OCI-LY7 (cell line): ENCODE data around the gene RFX2.

Source experiments
- CTCF ChIP-seq: fragments of 200-600 bp; sonication (generic); conservative IDR thresholded peaks from 2 replicates; pipeline ENCODE4 v1.5.1; 2014; ENCODE audit warnings: mild to moderate bottlenecking, antibody characterized with exemption, low read length, moderate library complexity, mixed read lengths
- EZH2phosphoT487 ChIP-seq: fragments of 200-600 bp; sonication (generic); IDR thresholded peaks from 2 replicates; pipeline ENCODE4 v1.6.1; 2018; ENCODE audit warnings: low read depth, borderline replicate concordance, mild to moderate bottlenecking, mixed run types, antibody characterized with exemption, low read length, moderate library complexity, mixed read lengths

GRCh38 chr19:5976768-5977167 is 133.5 kb downstream of the RFX2 start:
- TF ChIP-seq CTCF (no peak), EZH2phosphoT487 (no peak)
